T47D (cell line): ENCODE data around the gene GRK1.

Source experiments
- DNase-seq, 2 experiments: peaks; one replicate each; pipeline versions ENCODE4 v3.0.0 to v3.0.0-alpha.2; 2011 to 2012; ENCODE audit warnings: low read depth in 1 of 2, low spot score in 1 of 2
- JUND ChIP-seq: IDR thresholded peaks from 2 replicates; pipeline ENCODE4 v1.6.1; 2012; ENCODE audit warnings: low read depth
- in situ Hi-C: cut with HindIII; loops from 2 replicates; pipeline ENCODE4 v1.10.0; 2016; ENCODE audit warnings: low sequenced_read_pairs, low pct_unique_long_range_greater_than_20kb

GRK1 gene

DNA sequence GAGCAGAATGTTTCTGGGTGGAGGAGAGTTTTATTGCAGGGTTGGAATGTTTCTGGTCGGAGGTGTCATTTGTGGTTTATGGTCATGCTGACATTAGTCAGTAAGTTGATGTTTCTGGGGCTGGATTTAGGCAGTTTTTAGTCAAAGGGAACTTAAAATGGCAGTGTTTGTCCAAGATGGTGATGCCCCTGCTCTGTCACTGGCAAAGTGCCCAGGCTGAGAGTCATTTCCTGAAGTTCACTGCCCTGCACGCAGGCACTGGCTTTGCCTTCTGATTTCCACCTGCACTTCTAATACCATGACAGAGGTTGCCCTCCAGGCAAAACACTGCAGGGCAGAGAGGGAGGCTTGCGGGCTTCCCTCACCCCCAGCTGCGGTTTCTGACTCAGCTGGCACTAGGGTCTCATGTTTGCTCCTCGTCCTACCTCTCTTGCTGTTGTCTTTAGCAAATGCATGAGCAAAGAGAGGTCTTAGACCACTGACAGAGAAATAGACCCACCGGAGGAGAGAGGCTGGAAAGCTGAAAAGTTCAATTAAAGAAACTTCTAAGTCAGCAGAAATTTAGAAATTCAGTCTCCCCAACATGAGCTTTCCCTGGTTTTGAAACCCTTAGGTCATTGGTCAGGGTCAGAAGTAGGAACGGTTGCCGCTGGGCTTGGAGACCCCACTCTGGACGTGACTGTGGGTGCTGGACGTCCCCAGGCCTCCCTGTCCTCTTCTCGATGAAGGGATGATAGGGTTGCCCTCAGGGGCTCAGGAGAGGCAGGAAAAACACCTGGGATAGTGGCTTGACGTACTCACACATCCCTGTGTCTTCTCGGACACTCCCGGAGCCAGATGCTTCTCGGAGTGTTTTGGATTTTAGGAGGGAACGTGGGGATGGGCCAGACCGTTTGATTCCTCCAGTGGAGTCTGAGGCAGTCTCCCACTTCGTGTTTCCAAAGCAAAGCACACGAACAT lies 118.3 kb downstream of the GRK1 start:
- in situ Hi-C loops = no loop called here
- TF ChIP-seq JUND = no peak
- DNase-seq = no peak

DNA sequence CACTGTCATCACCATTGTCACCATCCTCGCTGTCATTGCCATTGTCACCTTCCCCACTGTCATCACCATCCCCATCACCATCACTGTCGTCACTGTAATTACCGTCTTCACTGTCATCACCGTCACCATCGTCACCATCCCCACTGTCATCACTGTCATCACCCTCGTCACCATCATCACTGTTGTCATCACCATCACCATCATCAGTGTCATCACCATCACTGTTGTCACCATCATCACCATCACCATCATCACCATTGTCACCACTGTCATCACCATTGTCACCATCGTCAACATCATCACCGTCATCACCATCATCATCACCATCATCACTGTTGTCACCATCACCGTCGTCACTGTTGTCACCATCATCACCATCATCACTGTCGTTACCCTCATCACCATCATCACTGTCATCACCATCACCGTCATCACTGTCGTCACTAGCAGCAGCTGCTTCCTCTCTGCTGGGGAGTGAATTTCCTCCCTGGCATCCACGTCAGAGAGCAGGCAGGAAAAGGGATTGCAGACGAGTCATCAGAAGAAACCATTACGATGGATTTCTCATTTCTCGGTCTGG lies 119.3 kb downstream of the GRK1 start:
- in situ Hi-C loops = no loop called here
- DNase-seq = no peak
- no peak for TF ChIP-seq JUND
